Vagina (tissue), 2 donors: ENCODE data around the gene FOXA1. TPM values are rescaled to one million over a fixed set of nuclear protein-coding genes. Genes with fewer than 3 reads are reported as not detected.

Experiments used
- DNase-seq, 2 donors: peaks; one replicate each; pipeline ENCODE4 v3.0.0-alpha.2; 2017; ENCODE audit errors: extremely low spot score in 2 of 2
- H3K27ac ChIP-seq: fragments of 200-600 bp; sonication (generic); one replicate; pipeline ENCODE4 v1.5.1; 2019
- H3K27me3 ChIP-seq: fragments of 200-600 bp; sonication (generic); one replicate; pipeline ENCODE4 v1.5.1; 2019
- H3K36me3 ChIP-seq, 2 donors: fragments of 200-600 bp; sonication (generic); one replicate each; pipeline ENCODE4 v1.5.1; 2017 to 2019
- H3K4me1 ChIP-seq: fragments of 200-600 bp; sonication (generic); one replicate; pipeline ENCODE4 v1.5.1; 2019
- H3K4me3 ChIP-seq, 2 donors: fragments of 200-600 bp; sonication (generic); 1 replicate in 1 of 2; 2 replicates in 1 of 2; pipeline ENCODE4 v1.5.1; 2016 to 2019
- H3K9me3 ChIP-seq: fragments of 200-600 bp; sonication (generic); one replicate; pipeline ENCODE4 v1.5.1; 2019
- CTCF ChIP-seq, 3 experiments: fragments of 450-650 bp in 2 of 3; fragments of 200-600 bp in 1 of 3; sonication (generic) in 1 of 3; IDR thresholded peaks; one replicate each; pipeline ENCODE4 v1.5.1; 2017 to 2019; ENCODE audit warnings: antibody characterized with exemption in 3 of 3, mild to moderate bottlenecking in 2 of 3, moderate library complexity in 2 of 3
- POLR2A ChIP-seq, 2 donors: fragments of 450-650 bp; IDR thresholded peaks; one replicate each; pipeline ENCODE4 v1.6.1; 2017; ENCODE audit warnings: antibody characterized with exemption in 2 of 2, mild to moderate bottlenecking in 2 of 2, moderate library complexity in 2 of 2
- POLR2AphosphoS5 ChIP-seq, 2 donors: sonication (generic); formaldehyde crosslinking; IDR thresholded peaks; one replicate each; pipeline ENCODE4 v1.9.0; 2017; ENCODE audit warnings: antibody characterized with exemption in 2 of 2, mild to moderate bottlenecking in 2 of 2, low read depth in 1 of 2; ENCODE audit not compliant: insufficient read depth in 1 of 2
- intact Hi-C: fragments of 100-400 bp; cut with DNase I; formaldehyde crosslinking; loops from one replicate; pipeline ENCODE4 v1.15.1; 2023
- total RNA-seq: library from RNA; depleted of rRNA; stranded (reverse); fragments of >200 nt; gene quantifications from one replicate; pipeline ENCODE4 v1.2.3, GENCODE V29; 2016

The FOXA1 gene
- total RNA-seq, 1 donor from 2014 or later: 11.5 TPM

GRCh38 chr14:37580146-37580545 lies 14.9 kb downstream of the FOXA1 start:
- Histone ChIP-seq H3K36me3 (no peaks in the 10 kb centered on the region), H3K27me3 (peaks cover 18% of the 10 kb centered on the region), H3K4me3 (no peak overlapping the region), H3K9me3 (no peaks in the 10 kb centered on the region), H3K4me1 (peaks cover 25% of the 10 kb centered on the region), H3K27ac (no peak overlapping the region)
- TF ChIP-seq POLR2A (IDR thresholded peaks at IDR 0.05) (no peak), POLR2AphosphoS5 (IDR thresholded peaks at IDR 0.05; ENCODE audit: insufficient read depth in 1 of 2, low read depth in 1 of 2) (peak in 1 of 2 donors; percentile 29)
- DNase-seq: no peak
- intact Hi-C loops: no loop called here

GRCh38 chr14:37579274-37579673 lies 15.8 kb downstream of the FOXA1 start:
- no peak for TF ChIP-seq POLR2AphosphoS5 (IDR thresholded peaks at IDR 0.05; ENCODE audit: insufficient read depth in 1 of 2, low read depth in 1 of 2)
- no peak for TF ChIP-seq POLR2A (IDR thresholded peaks at IDR 0.05)
- TF ChIP-seq CTCF (IDR thresholded peaks at IDR 0.05): no peak
- H3K36me3 ChIP-seq: no peaks in the 10 kb centered on the region
- H3K27me3 ChIP-seq: peaks cover 9% of the 10 kb centered on the region
- H3K4me3 ChIP-seq: no peak overlapping the region
- intact Hi-C loops: no loop called here
- H3K27ac ChIP-seq: no peak overlapping the region
- DNase-seq: no peak
- peaks cover 19% of the 10 kb centered on the region for H3K4me1 ChIP-seq
- no peaks in the 10 kb centered on the region for H3K9me3 ChIP-seq

- Histone ChIP-seq H3K36me3 (no peaks in the 10 kb centered on the region), H3K9me3 (no peaks in the 10 kb centered on the region), H3K4me1 (no peaks in the 10 kb centered on the region), H3K27ac (no peak overlapping the region), H3K4me3 (no peak overlapping the region), H3K27me3 (no peaks in the 10 kb centered on the region)
- no peak for DNase-seq
- TF ChIP-seq POLR2A (IDR thresholded peaks at IDR 0.05) (no peak), CTCF (IDR thresholded peaks at IDR 0.05) (no peak), POLR2AphosphoS5 (IDR thresholded peaks at IDR 0.05; ENCODE audit: insufficient read depth in 1 of 2, low read depth in 1 of 2) (no peak)
- intact Hi-C loops: no loop called here
Observed at GRCh38 chr14:37573356-37573755, 21.7 kb downstream of the FOXA1 start.

- H3K9me3 ChIP-seq: no peaks in the 10 kb centered on the region
- no peak for TF ChIP-seq POLR2AphosphoS5 (IDR thresholded peaks at IDR 0.05; ENCODE audit: insufficient read depth in 1 of 2, low read depth in 1 of 2)
- H3K27ac ChIP-seq: no peak overlapping the region
- no peak overlapping the region for H3K4me3 ChIP-seq
- no peaks in the 10 kb centered on the region for H3K4me1 ChIP-seq
- intact Hi-C loops: no loop called here
- DNase-seq: no peak
- H3K27me3 ChIP-seq: no peaks in the 10 kb centered on the region
- no peaks in the 10 kb centered on the region for H3K36me3 ChIP-seq
Observed at GRCh38 chr14:37571391-37571790, 23.7 kb downstream of the FOXA1 start.

- intact Hi-C loops: no loop called here
- no peak for TF ChIP-seq POLR2AphosphoS5 (IDR thresholded peaks at IDR 0.05; ENCODE audit: insufficient read depth in 1 of 2, low read depth in 1 of 2)
- TF ChIP-seq POLR2A (IDR thresholded peaks at IDR 0.05): no peak
- TF ChIP-seq CTCF (IDR thresholded peaks at IDR 0.05): no peak
- Histone ChIP-seq H3K27ac (no peak overlapping the region), H3K36me3 (no peaks in the 10 kb centered on the region), H3K4me3 (no peak overlapping the region), H3K27me3 (no peaks in the 10 kb centered on the region), H3K9me3 (no peaks in the 10 kb centered on the region), H3K4me1 (no peaks in the 10 kb centered on the region)
- no peak for DNase-seq
Observed at GRCh38 chr14:37569729-37570128, 25.3 kb downstream of the FOXA1 start.

- intact Hi-C loops: no loop called here
- no peaks in the 10 kb centered on the region for H3K4me1 ChIP-seq
- no peaks in the 10 kb centered on the region for H3K9me3 ChIP-seq
- H3K27me3 ChIP-seq: no peaks in the 10 kb centered on the region
- no peaks in the 10 kb centered on the region for H3K36me3 ChIP-seq
- no peak for DNase-seq
- no peak overlapping the region for H3K4me3 ChIP-seq
- TF ChIP-seq POLR2AphosphoS5 (IDR thresholded peaks at IDR 0.05; ENCODE audit: insufficient read depth in 1 of 2, low read depth in 1 of 2): no peak
- TF ChIP-seq CTCF (IDR thresholded peaks at IDR 0.05): no peak
- TF ChIP-seq POLR2A (IDR thresholded peaks at IDR 0.05): no peak
- no peak overlapping the region for H3K27ac ChIP-seq
Observed at GRCh38 chr14:37566811-37567371, 28.2 kb downstream of the FOXA1 start.
